Activated CD4-positive, alpha-beta T cell treated with anti-CD3 and anti-CD28 coated beads for 36 hours (primary cell): ENCODE data around the gene FLT4. TPM values are rescaled to one million over a fixed set of nuclear protein-coding genes. Genes with fewer than 3 reads are reported as not detected.

Experiments
- ATAC-seq: fragments of 200-7000 bp; cut with Tn5 transposase; one replicate; pipeline ENCODE4 v1.10.0; 2021; ENCODE audit warnings: mild to moderate bottlenecking, moderate library complexity
- CTCF ChIA-PET: fragments of 350-600 bp; sonication (Branson Sonifier 250); formaldehyde crosslinking; loops from one replicate; lab custom pipeline; 2021; ENCODE audit warnings: antibody characterized with exemption; lab: Charles Lee
- POLR2A ChIA-PET: fragments of 350-600 bp; sonication (Branson Sonifier 250); formaldehyde crosslinking; loops from one replicate; lab custom pipeline; 2021; ENCODE audit warnings: antibody characterized with exemption, inconsistent platforms; lab: Charles Lee
- DNase-seq: peaks from one replicate; pipeline ENCODE4 v3.0.0-alpha.2; 2020
- H3K27ac Mint-ChIP-seq: one replicate; pipeline ENCODE4 v1.8.0; 2021; ENCODE audit warnings: mixed read lengths
- H3K27me3 Mint-ChIP-seq: one replicate; pipeline ENCODE4 v1.8.0; 2021; ENCODE audit warnings: mixed read lengths
- H3K36me3 Mint-ChIP-seq: one replicate; pipeline ENCODE4 v1.8.0; 2021; ENCODE audit warnings: low read depth, mixed read lengths
- H3K4me1 Mint-ChIP-seq: one replicate; pipeline ENCODE4 v1.8.0; 2021; ENCODE audit warnings: mixed read lengths
- H3K4me3 Mint-ChIP-seq: one replicate; pipeline ENCODE4 v1.8.0; 2021; ENCODE audit warnings: mild to moderate bottlenecking, moderate library complexity, mixed read lengths
- H3K9me3 Mint-ChIP-seq: one replicate; pipeline ENCODE4 v1.8.0; 2021; ENCODE audit warnings: low read depth, mixed read lengths
- intact Hi-C, 2 experiments: fragments of 100-400 bp; cut with DNase I in 1 of 2; cut with micrococcal nuclease in 1 of 2; formaldehyde crosslinking; loops; one replicate each; pipeline versions ENCODE4 v1.14.2 to v1.15.1; 2022 to 2024; cut with DNase I, micrococcal nuclease
- total RNA-seq, 2 experiments: library from RNA; stranded (reverse); gene quantifications; one replicate each; pipeline ENCODE4 v1.2.3, GENCODE V29; 2021

The FLT4 gene
- total RNA-seq, 2 experiments from 2014 or later: 0.75 to 0.98 TPM

- DNase-seq (no peak), ATAC-seq (peak; percentile 49)
- ChIA-PET CTCF (interaction anchor here (2.2 kb wide), 1 partner anchor 31 kb away, joined by 11 read pairs; no protein-coding TSS in a partner anchor), POLR2A (no interaction called here)
- intact Hi-C loops: loop anchor here in 1 of 2 experiments (1.0 kb wide), 1 partner anchor 12 kb away; no protein-coding TSS in a partner anchor
- Mint-ChIP-seq H3K4me3 (no peak overlapping the region), H3K36me3 (peaks cover 43% of the 10 kb centered on the region), H3K4me1 (peaks cover 12% of the 10 kb centered on the region), H3K9me3 (no peaks in the 10 kb centered on the region), H3K27ac (no peak overlapping the region), H3K27me3 (no peaks in the 10 kb centered on the region)
Measured at GRCh38 chr5:180575571-180575970, 73.8 kb downstream of the FLT4 start.

- Mint-ChIP-seq H3K4me1 (peaks cover 10% of the 10 kb centered on the region), H3K4me3 (no peak overlapping the region), H3K27ac (no peak overlapping the region), H3K36me3 (peaks cover 65% of the 10 kb centered on the region), H3K9me3 (no peaks in the 10 kb centered on the region), H3K27me3 (no peaks in the 10 kb centered on the region)
- POLR2A ChIA-PET: interaction anchor here (0.7 kb wide), 1 partner anchor 279 kb away, joined by 3 read pairs; no protein-coding TSS in a partner anchor
- ATAC-seq (no peak), DNase-seq (no peak)
- CTCF ChIA-PET: interaction anchor here (0.7 kb wide), 1 partner anchor 82 kb away, joined by 3 read pairs; no protein-coding TSS in a partner anchor
- intact Hi-C loops: no loop called here
Measured at GRCh38 chr5:180568914-180569313, 80.5 kb downstream of the FLT4 start.

- H3K36me3 Mint-ChIP-seq: peaks cover 68% of the 10 kb centered on the region
- ChIA-PET POLR2A (no interaction called here), CTCF (no interaction called here)
- H3K4me3 Mint-ChIP-seq: no peak overlapping the region
- no peaks in the 10 kb centered on the region for H3K27me3 Mint-ChIP-seq
- intact Hi-C loops: loop anchor here in 1 of 2 experiments (1.0 kb wide), 2 partner anchors 11 to 70 kb away; partner anchors contain the start of gene CNOT6
- DNase-seq: peak; percentile 49
- peaks cover 35% of the 10 kb centered on the region for H3K4me1 Mint-ChIP-seq
- H3K9me3 Mint-ChIP-seq: no peaks in the 10 kb centered on the region
- H3K27ac Mint-ChIP-seq: no peak overlapping the region
- peak; percentile 50 for ATAC-seq
Measured at GRCh38 chr5:180563994-180564393, 85.4 kb downstream of the FLT4 start.

DNA sequence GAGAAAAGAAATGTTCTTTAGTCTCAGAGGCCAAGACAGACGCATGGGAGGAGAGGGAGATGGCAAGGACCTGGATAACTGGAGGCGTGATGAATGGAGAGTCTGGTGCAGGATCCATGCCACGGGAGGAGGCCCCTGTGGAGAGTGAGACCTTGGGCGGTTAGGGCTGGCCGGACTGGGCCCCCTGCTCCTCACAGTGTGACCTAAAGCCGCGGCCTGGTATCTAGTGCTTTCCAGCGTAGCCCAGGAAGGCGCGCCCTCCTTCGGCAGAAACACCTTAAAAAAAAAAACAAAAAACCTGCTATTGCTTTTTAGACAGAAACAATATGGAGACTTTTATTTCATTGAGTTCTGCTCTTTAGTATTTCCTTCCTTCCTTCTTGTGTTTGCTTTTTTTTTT is 91.2 kb downstream of the FLT4 start:
- peak overlapping the region; percentile 13 for H3K27ac Mint-ChIP-seq
- peaks cover 53% of the 10 kb centered on the region for H3K36me3 Mint-ChIP-seq
- H3K4me1 Mint-ChIP-seq: peaks cover 38% of the 10 kb centered on the region
- no peaks in the 10 kb centered on the region for H3K9me3 Mint-ChIP-seq
- no peaks in the 10 kb centered on the region for H3K27me3 Mint-ChIP-seq
- CTCF ChIA-PET: interaction anchor here (0.6 kb wide), 1 partner anchor 65 kb away, joined by 3 read pairs; no protein-coding TSS in a partner anchor
- ATAC-seq (no peak), DNase-seq (no peak)
- POLR2A ChIA-PET: no interaction called here
- intact Hi-C loops: no loop called here
- H3K4me3 Mint-ChIP-seq: no peak overlapping the region

- H3K4me3 Mint-ChIP-seq: no peak overlapping the region
- H3K36me3 Mint-ChIP-seq: peaks cover 59% of the 10 kb centered on the region
- peaks cover 31% of the 10 kb centered on the region for H3K4me1 Mint-ChIP-seq
- no peaks in the 10 kb centered on the region for H3K27me3 Mint-ChIP-seq
- ATAC-seq: peak; percentile 83
- no peak for DNase-seq
- POLR2A ChIA-PET: no interaction called here
- CTCF ChIA-PET: interaction anchor here (0.6 to 0.8 kb wide), 2 partner anchors 44 to 124 kb away, joined by 3 read pairs; no protein-coding TSS in a partner anchor
- H3K9me3 Mint-ChIP-seq: no peaks in the 10 kb centered on the region
- no peak overlapping the region for H3K27ac Mint-ChIP-seq
- intact Hi-C loops: loop anchor here in 1 of 2 experiments (2.0 kb wide), 1 partner anchor 17 kb away; no protein-coding TSS in a partner anchor
Measured at GRCh38 chr5:180557217-180557809, 92.1 kb downstream of the FLT4 start.

GRCh38 chr5:180555168-180555921 is 94.1 kb downstream of the FLT4 start:
- H3K27ac Mint-ChIP-seq: no peak overlapping the region
- intact Hi-C loops: no loop called here
- H3K4me3 Mint-ChIP-seq: no peak overlapping the region
- H3K9me3 Mint-ChIP-seq: no peaks in the 10 kb centered on the region
- H3K4me1 Mint-ChIP-seq: peaks cover 19% of the 10 kb centered on the region
- POLR2A ChIA-PET: no interaction called here
- DNase-seq (no peak), ATAC-seq (no peak)
- CTCF ChIA-PET: no interaction called here
- H3K36me3 Mint-ChIP-seq: peaks cover 63% of the 10 kb centered on the region
- H3K27me3 Mint-ChIP-seq: no peaks in the 10 kb centered on the region

DNA sequence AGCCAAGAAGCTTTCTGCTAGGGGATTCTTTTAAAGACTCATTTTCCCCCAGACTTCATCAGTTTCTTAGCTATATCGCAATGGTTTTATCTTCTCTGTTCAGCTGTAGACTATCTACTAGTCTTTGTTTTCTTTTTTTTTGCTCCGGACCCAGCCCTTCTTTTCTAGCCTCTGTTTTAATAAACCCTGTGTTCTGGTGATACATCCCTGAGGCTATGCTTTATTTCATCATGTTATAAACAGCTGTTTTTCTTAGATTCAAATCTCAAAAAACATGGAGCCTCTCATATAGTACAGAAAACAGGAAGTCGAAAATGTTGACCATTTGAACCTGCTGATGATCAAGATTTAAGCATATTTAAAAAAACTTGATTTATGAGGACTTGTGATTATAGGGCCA is 95.9 kb downstream of the FLT4 start:
- H3K36me3 Mint-ChIP-seq: peaks cover 58% of the 10 kb centered on the region
- ChIA-PET CTCF (interaction anchor here (1.7 kb wide), 1 partner anchor 9 kb away, joined by 4 read pairs; no protein-coding TSS in a partner anchor), POLR2A (no interaction called here)
- peaks cover 17% of the 10 kb centered on the region for H3K4me1 Mint-ChIP-seq
- DNase-seq (no peak), ATAC-seq (no peak)
- intact Hi-C loops: no loop called here
- H3K27ac Mint-ChIP-seq: no peak overlapping the region
- H3K9me3 Mint-ChIP-seq: no peaks in the 10 kb centered on the region
- no peak overlapping the region for H3K4me3 Mint-ChIP-seq
- H3K27me3 Mint-ChIP-seq: no peaks in the 10 kb centered on the region

Other genes with a start within 250 kb of the FLT4 start
- 10 to 100 TPM; 34.4 to 43.2 TPM for gene CNOT6, start 155.2 kb downstream of the FLT4 start, total RNA-seq
- not detected for gene SCGB3A1, start 58.1 kb downstream of the FLT4 start, total RNA-seq
- not detected for gene OR2Y1, start 90.5 kb upstream of the FLT4 start, total RNA-seq
- 100 to 1,000 TPM in 1 of 2 experiments, 10 to 100 TPM in 1; 93.2 to 125 TPM for gene MGAT1, start 153.2 kb upstream of the FLT4 start, total RNA-seq
- 10 to 100 TPM; 30.3 to 31.8 TPM for gene ZFP62, start 211.7 kb upstream of the FLT4 start, total RNA-seq
- under 1 TPM in 1 of 2 experiments, not detected in 1; 0.11 TPM for gene BTNL8, start 249.6 kb upstream of the FLT4 start, total RNA-seq